Activated CD4-positive, CD25-positive, alpha-beta regulatory T cell treated with anti-CD3 and anti-CD28 coated beads, Interleukin-2, amount 50 U/mL, for 16 hours (primary cell): ENCODE measurements around the gene HPD.
A peak's percentile ranks its signal among the peaks of the same experiment; 100 is the strongest.
"Not testable (repeated sequence)": the region's sequence is repeated elsewhere in the genome, so short reads cannot be mapped to it uniquely, and the experiment has no call there.

Source experiments
- DNase-seq: peaks from one replicate; pipeline ENCODE4 v3.0.0-alpha.2; 2020; ENCODE audit warnings: low read depth, low spot score

Gene HPD

DNA sequence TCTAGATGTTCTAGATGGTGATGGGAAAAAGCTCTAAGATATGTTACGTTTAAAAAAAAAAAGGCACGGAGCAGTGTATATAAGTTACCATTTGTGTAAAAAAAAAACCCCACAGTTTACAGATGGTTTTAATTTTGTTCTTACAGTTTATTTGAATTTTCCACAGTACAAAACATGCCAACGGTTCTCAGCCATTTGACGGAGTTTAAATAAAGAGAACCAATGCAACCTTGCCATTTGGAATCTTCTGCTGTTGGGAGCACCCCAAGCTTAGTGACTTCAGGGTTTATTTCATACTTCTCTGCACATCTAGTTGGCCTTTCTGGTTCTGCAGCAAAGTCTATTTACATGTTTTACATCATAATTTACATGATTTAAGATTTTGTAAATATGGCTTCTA, 7.7 kb upstream of the HPD start:
- no peak for DNase-seq

DNA sequence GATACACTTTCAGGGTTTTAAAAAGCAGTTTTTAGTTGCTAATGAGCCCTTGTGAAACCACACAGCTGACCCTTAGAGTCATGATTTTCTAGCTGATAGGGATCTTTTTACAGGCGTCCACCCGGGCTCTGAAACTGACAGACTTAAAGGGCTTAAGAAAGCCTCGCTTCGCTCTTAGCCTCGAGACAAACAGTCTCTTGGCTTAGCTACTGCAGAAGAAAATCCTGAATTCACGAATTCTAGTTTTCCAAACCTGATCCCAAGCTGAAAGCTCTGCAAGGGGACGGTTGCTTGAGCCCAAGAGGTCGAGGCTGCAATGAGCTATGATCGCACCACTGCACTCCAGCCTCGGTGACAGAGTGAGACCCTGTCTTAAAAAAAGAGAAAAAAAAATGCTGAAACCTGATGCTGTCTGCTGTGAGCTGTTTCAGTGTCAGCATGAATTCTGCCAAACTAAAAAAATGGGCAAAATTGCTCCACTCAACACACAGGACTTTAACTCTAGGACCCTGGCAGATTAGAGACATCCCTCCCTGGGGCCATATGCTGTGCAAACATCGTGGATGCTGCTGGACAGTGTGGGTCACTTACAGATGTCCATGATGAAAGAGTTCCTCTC, 3.1 kb upstream of the HPD start:
- no peak for DNase-seq

DNA sequence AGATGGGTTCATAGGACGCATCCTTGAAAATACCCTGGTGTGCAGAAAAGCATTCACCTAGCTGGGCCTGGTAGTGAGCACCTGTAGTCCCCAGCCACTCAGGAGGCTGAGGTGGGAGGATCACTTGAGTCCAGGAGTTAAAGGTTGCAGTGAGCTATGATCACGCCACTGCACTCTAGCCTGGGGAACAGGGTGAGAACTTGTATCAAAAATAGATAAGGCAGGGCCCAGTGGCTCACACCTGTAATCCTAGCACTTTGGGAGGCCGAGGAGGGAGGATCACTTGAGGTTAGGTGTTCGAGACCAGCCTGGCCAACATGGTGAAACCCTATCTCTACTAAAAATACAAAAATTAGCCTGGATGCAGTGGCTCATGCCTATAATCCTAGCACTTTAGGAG, 2.0 kb upstream of the HPD start:
- not testable (repeated sequence) for DNase-seq

DNA sequence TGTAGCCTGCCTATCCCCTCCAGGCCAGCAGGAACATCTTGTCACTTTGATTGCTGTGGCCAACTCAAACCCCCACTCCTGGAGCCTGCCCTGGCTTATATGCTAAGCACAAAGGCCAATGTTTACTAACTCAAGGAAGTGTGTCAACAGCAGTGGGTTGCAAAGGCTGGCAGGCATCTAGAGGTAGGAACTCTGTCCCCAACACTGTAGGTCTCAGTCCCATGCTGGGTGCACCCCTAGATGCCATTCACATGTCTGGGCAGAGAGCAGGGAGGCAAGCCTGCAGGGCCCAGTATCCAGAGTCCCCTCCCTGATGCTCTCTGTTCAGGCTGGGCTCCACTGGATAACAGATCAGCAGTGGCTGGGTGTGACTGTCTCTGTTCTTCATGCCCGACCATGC, 1.6 kb upstream of the HPD start:
- DNase-seq, result no peak

DNA sequence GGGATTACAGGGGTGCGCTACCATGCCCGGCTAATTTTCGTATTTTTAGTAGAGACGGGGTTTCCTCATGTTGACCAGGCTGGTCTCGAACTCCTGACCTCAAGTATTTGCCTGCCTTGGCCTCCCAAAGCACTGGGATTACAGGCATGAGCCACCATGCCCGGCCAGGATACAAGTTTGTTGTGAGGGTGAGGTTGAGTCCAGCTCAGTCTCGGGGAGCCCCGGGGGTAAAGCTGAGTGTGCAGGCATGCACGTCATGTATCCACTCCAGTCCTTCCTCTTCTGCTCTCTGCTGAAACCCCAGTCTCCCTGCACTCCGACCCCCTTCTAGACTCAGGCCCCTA, 369 bp downstream of the HPD start:
- no peak for DNase-seq

DNA sequence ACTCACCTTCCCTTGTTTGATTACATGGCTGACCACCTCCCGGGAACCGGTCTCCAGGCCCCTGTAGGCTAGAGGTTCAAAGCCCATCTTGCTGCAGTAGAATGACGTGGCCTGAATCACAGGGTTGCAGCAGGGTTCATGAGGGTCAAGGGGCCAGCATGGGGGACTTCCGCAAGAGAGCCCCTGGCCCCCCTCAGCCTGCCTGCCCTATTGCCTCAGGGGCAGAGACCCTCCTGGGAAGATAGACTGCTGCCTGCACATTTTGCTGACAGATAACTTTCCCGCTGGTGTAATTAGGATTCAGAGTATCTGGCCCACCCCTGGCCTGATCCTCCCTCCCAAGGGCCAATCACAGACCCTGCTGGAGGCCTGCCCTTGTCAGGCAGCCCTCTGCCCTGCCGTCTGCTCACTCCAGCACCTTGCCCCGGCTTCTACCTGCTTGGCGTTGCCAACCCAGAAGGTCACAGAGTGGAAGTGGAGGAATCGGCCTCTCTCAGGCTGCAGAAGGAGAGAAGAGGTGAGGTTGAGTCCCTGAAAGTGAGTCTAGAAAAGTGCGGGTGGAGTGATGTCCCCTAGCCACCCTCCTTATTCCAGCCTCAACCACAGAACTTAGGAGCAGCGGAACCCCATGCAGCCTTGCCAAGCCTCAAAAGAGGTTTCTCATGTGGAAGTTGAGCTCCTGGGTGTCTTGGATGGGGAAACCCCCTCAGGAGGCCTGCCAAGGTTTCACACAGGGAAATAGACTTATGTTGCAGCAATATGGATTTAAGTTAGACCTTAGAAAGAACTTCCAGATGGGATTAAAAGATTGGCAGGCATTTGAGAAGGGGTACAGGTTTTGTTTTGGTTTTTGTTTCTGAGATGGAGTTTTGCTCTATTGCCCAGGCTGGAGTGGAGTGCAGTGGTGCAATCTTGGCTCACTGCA, 1.1 kb downstream of the HPD start:
- DNase-seq, result no peak

DNA sequence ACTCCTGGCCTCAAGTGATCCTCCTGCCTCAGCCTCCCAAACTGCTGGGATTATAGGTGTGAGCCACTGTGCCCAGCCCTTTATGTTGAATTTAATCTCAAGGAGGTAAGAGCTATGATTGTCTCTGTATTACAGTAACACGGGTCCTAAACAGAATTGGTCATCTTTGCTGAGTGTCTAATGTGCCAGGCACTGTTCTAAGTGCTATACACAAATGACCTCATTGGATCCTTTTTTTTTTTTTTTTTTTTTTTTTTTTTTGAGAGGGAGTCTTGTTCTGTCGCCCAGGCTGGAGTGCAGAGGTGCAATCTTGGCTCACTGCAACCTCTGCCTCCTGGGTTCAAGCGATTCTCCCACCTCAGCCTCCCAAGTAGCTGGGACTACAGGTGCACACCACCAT, 6.3 kb downstream of the HPD start:
- DNase-seq, result not testable (repeated sequence)

DNA sequence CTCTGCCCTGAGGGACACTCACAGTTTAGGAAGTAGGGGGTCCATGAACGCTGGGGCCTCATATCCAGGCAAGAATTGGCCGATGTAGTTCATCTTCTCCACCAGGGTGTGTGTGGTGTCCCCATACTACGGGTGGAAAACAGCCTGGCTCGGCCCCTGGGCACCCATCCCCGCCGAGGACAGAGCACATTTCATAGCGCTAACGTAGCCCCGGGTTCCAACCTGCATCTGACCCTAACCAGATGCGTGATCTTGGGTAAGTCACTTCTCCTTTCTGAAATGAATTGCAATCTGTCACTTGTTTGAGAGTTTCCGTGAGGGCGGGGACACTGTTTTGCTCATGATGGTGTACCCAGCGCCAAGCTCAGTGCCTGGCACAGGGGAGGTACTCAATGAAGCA, 9.0 kb downstream of the HPD start:
- no peak for DNase-seq

DNA sequence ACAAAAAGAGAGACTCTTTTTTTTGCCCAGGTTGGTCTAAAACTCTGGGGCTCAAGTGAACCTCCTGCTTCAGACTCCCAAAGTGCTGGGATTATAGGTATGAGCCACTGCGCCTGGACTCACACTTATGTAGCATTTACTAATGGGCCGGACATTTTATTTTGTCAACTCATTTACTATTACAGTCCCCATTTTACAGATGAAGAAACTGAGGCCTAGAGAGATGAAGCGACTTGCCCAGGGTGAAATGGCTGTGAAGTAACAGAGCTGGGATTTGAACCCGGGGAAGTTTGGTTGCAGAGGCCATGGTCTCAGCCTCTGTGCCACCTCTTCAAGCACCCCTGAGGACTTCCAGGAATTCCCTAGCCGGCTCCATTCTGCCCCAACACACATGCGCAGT, 9.4 kb downstream of the HPD start:
- no peak for DNase-seq

DNA sequence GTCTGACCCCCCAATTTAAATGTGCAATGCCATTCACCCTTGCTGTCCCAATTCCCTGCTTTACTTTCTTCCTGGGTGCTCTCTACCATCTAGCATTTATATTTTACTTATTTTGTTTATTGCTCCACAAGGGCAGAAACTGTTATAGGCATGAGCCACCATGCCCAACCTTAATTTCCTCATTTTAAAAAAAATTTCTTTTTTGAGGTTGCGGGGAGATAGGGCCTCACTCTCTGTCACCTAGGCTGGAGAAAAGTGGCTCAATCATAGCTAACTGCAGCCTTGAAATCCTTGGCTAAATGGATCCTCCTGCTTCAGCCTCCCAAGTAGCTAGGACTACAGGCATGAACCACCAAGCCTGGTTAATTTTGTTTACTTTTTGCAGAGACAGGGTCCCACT, 13.0 kb downstream of the HPD start:
- DNase-seq, result no peak

DNA sequence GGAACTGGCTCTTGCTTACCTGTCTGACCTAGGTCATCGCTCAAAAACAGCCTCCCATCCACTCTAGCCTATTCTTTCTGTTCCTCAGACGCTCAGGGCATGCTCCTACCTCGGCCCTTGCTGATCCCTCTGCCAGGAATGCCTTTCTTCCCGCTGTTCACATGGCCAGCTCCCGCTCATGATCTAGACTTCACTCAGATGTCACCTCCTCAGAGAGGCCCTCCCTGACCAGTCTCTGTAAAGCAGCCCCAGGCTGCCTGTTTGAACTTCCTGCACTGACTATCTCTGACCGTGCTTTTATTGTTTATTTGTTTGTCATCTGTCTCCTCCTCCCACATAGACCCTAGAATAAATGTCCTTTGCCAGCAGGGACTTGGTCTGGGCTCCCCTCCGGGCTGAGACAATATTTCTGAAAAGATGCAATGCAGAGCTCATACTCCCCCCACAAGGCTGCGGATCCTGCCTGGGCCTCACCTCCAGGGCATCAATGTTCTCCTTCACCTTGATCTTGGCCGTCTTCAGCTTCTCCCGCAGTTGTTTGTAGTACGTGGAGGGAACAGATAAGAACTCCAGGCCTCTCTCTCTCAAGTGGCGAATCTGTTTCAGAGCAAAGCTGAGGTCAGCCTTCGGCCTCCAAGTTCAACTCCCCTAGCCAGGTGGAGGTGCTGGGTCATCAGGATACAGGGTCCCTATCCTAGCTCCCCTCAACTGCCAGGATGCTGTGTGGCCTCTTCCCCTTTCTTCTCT, 15.2 kb downstream of the HPD start:
- no peak for DNase-seq

DNA sequence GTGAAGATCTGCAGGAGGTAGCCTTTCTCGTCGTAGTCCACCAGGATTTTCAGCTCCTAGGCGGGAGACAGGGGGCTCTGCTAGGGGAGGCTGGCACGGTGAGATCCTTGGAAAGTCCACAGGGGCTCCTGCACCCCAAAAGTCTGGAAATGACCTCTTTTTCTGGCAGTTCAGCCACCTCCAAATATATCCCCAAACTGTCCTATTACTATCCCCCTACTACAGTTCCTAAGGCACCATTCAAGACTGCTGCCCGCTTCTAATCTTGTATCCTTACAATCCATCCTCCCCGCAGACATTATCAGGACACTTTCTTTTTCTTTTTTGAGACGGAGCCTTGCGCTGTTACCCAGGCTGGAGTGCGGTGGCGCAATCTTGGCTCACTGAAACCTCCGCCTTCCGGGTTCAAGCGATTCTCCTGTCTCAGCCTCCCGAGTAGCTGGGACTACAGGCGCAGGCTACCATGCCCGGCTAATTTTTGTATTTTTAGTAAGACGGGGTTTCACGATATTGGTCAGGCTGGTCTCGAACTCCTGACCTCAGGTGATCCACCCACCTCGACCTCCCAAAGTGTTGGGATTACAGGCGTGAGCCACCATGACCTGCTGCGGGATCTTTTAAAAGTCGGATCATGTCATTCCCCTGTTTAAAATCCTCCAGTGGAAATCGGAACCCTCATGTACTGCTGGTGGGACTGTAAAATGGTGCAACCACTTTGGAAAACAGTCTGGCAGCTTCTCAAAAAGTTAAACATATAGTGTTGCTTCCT, 18.5 kb downstream of the HPD start:
- no peak for DNase-seq

DNA sequence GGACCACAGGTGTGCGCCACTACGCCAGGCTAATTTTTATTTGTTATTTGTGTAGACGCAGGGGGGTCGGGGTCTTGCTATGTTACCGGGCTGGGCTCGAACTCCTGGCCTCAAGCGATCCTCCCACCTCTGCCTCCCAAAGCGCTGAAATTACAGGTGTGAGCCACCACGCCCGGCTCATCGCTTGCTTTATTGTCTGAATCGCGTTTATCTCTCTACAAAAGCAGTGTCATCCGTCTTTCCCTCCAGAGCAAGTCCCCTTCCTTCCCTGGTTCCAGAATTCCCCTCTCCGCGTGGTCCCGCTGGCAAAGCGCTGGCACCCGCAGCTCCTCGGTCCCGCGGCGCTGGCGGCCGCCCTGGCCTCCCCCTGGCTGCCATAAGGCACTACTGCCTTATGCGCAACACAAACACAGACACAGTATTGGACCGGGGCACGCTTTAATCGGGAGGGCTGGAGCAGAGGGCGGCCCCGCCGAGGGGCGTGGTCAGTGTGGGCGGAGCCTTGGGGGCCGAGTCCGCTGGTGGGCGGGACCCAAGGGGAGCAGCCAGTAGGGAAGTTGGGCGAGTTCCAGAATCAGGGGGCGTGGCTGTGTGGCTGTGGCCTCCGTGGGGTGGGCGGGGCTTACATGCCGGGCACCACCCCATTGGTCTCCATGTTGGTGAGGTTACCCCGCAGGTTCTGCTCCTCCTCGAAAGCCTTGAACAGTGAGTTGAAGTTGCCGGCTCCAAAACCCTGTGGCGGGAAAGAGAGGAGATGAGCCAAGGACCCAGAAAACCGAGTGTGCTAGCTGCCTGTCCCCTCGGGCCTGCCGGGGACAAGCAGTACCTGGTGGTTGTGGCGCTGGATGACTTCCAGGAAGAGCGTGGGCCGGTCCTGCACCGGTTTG, 19.3 kb downstream of the HPD start:
- DNase-seq, result peak; percentile 96

DNA sequence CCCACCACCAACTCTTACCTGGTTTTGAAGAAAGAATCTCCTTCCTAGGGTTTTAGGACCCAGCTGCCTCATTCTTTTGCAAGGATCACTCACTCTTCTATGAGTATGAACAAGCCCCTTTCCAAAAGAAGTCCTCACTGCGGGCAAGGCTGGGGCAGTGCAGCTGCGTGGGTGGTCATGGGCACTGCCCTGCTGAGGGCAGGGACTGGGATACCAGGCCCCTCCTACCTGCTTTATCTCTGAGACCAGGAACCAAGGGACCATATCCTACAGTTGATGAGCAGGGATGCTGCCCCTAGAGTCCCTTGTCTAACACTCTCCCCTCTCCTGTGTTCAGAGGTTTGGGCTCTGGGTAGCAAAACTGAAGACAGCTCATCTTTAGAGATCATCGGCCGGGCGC, 20.5 kb downstream of the HPD start:
- no peak for DNase-seq

DNA sequence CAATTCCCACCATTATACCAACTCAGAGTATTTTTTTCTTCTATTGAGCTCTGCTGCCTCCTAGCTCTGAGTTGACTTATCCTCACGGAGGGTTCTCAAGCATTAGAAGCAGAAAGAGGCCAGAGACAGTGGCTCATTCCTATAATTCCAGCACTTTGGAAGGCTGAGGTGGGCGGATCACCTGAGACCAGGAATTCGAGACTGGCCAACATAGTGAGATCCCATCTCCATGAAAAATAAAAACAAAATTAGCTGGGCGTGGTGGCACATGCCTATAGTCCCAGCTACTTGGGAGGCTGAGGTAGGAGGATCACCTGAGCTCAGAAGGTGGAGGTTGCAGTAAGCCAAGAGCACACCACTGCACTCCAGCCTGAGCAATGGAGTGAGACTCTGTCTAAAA, 21.0 kb downstream of the HPD start:
- no peak for DNase-seq

DNA sequence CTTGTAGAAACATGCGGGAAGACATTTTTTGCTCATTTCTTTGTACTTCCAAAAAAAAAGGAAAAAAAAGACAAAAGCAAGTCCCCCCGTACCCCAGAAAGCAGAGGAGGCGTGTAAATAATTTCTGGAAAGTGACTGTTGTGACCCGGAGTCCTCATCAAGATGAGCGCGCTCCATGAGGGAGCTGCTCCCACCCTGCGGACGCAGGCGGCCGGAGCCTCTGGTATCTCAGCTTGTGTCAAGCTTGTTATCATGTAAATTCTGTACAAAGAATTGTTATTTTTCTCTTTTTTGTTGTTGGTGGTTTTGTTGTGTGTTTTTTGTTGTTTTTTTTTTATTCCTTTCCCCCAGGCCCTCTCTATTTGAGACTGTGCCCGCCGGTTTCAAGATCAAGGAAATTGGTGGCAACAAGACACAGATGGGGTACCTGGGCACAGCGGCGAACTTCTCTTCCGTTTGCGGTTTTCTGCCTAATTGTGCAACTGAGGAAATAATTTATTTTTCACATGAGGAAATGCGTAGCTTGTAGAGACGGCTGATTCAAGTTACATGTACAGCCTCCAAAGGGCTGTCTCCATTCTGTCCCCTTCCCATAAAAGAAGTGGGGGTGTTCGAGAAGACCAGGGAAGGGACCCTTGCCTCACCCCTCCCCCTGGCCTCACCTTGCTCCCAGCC, 27.0 kb downstream of the HPD start:
- no peak for DNase-seq

DNA sequence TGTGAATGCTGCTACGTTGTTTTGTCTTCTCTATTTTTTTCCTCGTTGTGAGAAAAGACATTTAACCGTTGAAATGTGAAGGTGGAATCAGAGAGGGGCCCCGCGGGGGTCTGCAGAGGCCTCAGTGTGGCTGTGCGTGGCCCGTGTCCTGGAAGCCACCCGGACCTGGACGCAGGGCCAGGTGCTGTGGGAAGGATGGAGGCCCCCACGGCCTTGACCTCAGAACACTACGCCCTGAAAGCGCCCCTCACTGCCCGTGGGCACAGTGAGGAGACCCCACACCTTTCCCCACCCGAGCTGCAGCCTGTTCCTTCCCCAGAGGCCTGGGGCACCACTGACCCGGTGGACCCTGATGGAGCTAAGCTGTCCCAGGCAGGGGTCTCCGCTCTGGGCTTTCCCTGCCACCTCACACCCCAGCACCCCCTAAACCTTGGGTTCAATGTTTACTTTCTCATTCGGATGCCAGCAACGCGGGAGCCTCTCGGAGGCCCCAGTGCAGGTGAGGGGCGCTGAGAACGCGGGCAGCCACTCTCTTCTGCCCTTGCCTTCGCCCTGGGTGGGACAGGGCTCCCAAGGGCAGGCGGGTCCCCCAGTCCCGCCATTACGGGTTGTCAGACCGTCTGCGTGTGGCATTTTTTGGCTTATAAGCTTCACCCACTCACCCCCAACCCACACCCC, 27.9 kb downstream of the HPD start:
- DNase-seq, result no peak

DNA sequence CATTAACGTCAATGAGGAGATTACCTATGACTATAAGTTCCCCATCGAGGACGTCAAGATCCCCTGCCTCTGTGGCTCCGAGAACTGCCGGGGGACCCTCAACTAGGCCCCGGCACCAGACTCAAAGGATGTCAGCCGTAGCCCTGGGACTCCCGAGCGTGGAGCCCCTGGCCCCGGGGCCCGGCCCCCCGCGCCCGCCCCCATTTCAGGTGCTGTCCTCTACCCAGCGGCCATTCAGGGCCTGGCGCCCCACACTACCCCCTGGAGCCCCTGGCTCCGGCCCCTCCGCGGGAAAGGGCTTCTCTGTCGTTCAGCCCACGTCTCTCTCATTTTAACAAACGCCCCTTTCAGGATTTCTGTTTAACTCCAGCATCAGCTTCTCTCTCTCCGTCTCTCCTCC, 28.5 kb downstream of the HPD start:
- DNase-seq, result no peak

DNA sequence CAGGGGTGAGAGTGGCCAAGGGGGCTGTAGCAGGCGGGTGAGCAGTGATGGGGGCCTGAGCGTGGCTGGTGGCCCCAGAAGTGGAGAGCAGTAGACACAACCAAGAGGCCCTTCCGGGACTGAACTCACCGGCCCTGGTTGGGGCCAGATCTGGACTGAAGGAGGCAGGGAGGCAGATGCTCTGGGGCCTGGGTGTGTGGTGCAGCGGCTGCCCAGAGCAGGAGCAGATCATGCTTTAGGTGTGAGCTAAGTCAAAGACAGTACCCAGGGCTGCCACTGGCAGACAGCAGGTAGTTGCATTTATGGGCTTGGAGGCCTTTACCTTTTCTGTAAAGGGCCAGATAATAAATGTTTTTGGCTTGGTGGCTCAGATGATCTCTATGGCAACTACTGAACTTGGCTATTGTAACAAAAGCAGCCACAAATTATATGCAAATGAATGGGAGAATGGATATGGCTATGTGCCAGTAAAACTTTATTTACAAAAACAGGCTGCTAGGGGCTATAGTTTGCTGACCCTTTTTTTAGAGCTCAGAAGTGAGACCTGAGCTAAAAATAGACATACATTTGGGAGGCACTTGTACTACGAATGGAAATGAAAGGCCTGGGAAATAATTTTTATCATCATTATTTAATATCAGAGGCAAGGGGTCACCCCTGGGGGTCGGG, 29.3 kb downstream of the HPD start:
- DNase-seq, result no peak
